Left lobe of liver (tissue), 1 donor: Measurements from ENCODE around the gene OR12D2. TPM values are rescaled to one million over a fixed set of nuclear protein-coding genes. Genes with fewer than 3 reads are reported as not detected.

Experiments used
- total RNA-seq: library from RNA; stranded (reverse); gene quantifications from one replicate; pipeline ENCODE4 v1.2.1, GENCODE V29; 2021
- donor health status: DM: no; HTN: yes; CAD: no.

The OR12D2 gene
- total RNA-seq, 1 donor from 2014 or later = not detected

Other genes starting within 250 kb of the OR12D2 start
- not detected for gene OR2J2, start 224.7 kb upstream of the OR12D2 start, total RNA-seq
- not detected for gene OR14J1, start 93.9 kb upstream of the OR12D2 start, total RNA-seq
- gene OR5V1, start 26.8 kb upstream of the OR12D2 start, total RNA-seq = not detected
- gene OR12D3, start 20.3 kb upstream of the OR12D2 start, total RNA-seq = not detected
- gene OR12D1, start 19.3 kb downstream of the OR12D2 start, total RNA-seq = not detected
- not detected for gene OR10C1, start 43.7 kb downstream of the OR12D2 start, total RNA-seq
- gene OR11A1, start 61.4 kb downstream of the OR12D2 start, total RNA-seq = not detected
- not detected for gene OR2H1, start 61.5 kb downstream of the OR12D2 start, total RNA-seq
- not detected for gene MAS1L, start 92.3 kb downstream of the OR12D2 start, total RNA-seq
- 0.93 TPM for gene UBD, start 164.1 kb downstream of the OR12D2 start, total RNA-seq
- gene OR2H2, start 189.5 kb downstream of the OR12D2 start, total RNA-seq = not detected
- gene GABBR1, start 237.6 kb downstream of the OR12D2 start, total RNA-seq = 3.0 TPM